ENCODE results near the gene TNFRSF11A.

The TNFRSF11A gene

GRCh38 chr18:62342884-62343283 lies 17.8 kb downstream of the TNFRSF11A start:
- ATAC-seq (replicated peaks) (no peak), DNase-seq (no peak)
- Mint-ChIP-seq H3K4me3 (no peak overlapping the region), H3K4me1 (peaks cover 21 to 22% of the 10 kb centered on the region in 2 donors), H3K36me3 (no peaks in the 10 kb centered on the region), H3K27ac (no peak overlapping the region), H3K27me3 (peaks cover 13 to 14% of the 10 kb centered on the region in 2 donors), H3K9me3 (no peaks in the 10 kb centered on the region)

DNA sequence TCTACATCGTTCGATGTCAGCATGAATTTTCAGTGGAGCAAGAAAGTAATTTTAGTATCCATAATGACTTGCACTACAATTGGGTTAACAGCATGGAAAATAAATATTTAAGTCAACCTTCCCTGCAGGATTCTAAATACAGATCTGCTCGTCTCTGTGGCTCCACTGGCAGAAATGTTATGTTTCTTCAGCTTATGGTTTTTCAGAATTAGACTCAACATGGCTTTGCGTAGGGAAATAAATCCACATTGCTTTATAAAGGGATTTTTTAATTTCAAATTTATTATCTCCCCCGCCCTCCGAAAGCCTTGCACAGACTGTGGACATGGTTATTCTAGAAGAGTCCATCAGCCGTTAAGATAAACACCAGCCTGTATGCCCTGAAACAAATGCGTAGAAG lies 18.2 kb downstream of the TNFRSF11A start:
- Mint-ChIP-seq H3K27me3 (peaks cover 13% of the 10 kb centered on the region in 2 donors), H3K4me3 (no peak overlapping the region), H3K36me3 (no peaks in the 10 kb centered on the region), H3K27ac (no peak overlapping the region), H3K9me3 (no peaks in the 10 kb centered on the region), H3K4me1 (peaks cover 21 to 22% of the 10 kb centered on the region in 2 donors)
- ATAC-seq (replicated peaks) (no peak), DNase-seq (no peak)

DNA sequence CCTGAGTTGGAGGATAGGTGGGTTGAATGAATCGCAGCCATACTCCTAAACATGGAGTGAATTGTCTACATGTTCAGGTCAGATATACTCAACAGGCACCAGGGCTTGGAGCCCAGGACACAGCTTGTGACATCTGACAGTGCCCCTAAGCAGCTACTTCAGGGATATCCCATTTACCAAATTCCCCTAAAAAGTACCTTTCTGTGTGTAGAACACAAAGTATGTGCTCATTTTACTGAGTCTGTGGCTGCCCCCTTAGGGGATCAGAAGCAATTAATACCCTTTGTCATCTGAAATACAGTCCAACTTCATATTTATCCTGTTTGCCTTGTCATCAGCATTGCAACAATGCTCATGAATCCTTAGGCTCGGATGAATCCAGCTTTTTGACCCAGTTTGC lies 20.8 kb downstream of the TNFRSF11A start:
- Mint-ChIP-seq H3K36me3 (no peaks in the 10 kb centered on the region), H3K27me3 (peaks cover 0 to 4% of the 10 kb centered on the region in 2 donors), H3K4me3 (no peak overlapping the region), H3K27ac (no peak overlapping the region), H3K9me3 (no peaks in the 10 kb centered on the region), H3K4me1 (peaks cover 12 to 15% of the 10 kb centered on the region in 2 donors)
- ATAC-seq (replicated peaks) (peak; percentile 68 to 95), DNase-seq (no peak)

- Mint-ChIP-seq H3K27ac (no peak overlapping the region), H3K27me3 (peaks cover 0 to under 1% of the 10 kb centered on the region in 2 donors), H3K4me1 (peaks cover 12 to 15% of the 10 kb centered on the region in 2 donors), H3K9me3 (no peaks in the 10 kb centered on the region), H3K4me3 (no peak overlapping the region), H3K36me3 (no peaks in the 10 kb centered on the region)
- ATAC-seq (replicated peaks), result peak in 1 of 2 donors; percentile 22
- no peak for DNase-seq
These were observed 21.4 kb downstream of the TNFRSF11A start for GRCh38 chr18:62346333-62347088.

GRCh38 chr18:62347089-62347506 lies 22.0 kb downstream of the TNFRSF11A start:
- Mint-ChIP-seq H3K4me1 (peaks cover 12 to 15% of the 10 kb centered on the region in 2 donors), H3K4me3 (no peak overlapping the region), H3K27ac (no peak overlapping the region), H3K36me3 (no peaks in the 10 kb centered on the region), H3K9me3 (no peaks in the 10 kb centered on the region), H3K27me3 (no peaks in the 10 kb centered on the region)
- DNase-seq (no peak), ATAC-seq (replicated peaks) (no peak)

GRCh38 chr18:62348474-62348873 lies 23.4 kb downstream of the TNFRSF11A start:
- no peak overlapping the region for H3K27ac Mint-ChIP-seq
- no peak overlapping the region for H3K4me3 Mint-ChIP-seq
- no peaks in the 10 kb centered on the region for H3K27me3 Mint-ChIP-seq
- no peaks in the 10 kb centered on the region for H3K9me3 Mint-ChIP-seq
- ATAC-seq (replicated peaks) (no peak), DNase-seq (no peak)
- H3K4me1 Mint-ChIP-seq, result peaks cover 12 to 15% of the 10 kb centered on the region in 2 donors
- no peaks in the 10 kb centered on the region for H3K36me3 Mint-ChIP-seq

DNA sequence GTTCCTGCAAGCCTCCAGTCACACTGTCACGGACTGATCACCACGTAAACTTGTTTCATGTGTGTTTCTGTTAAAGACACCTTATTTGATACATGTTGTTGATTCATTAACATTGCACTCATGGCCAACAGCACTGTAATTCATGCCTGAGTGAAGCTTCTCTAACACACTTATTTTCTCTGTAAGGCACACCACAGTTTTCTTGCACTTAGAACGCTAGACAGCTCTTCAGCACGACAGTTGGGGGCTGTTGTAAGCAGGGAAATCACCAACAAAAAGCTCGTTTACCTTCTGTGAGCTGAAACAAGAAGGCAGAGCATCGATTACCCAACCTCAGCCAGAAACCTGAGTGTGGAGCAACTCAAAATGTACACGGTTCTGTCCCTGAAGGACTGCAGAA lies 28.1 kb downstream of the TNFRSF11A start:
- Mint-ChIP-seq H3K4me3 (no peak overlapping the region), H3K9me3 (no peaks in the 10 kb centered on the region), H3K27ac (no peak overlapping the region), H3K27me3 (no peaks in the 10 kb centered on the region), H3K4me1 (peaks cover 2 to 9% of the 10 kb centered on the region in 2 donors), H3K36me3 (peaks cover 2 to 8% of the 10 kb centered on the region in 2 donors)
- DNase-seq, result no peak
- no peak for ATAC-seq (replicated peaks)

GRCh38 chr18:62354151-62354550 lies 29.0 kb downstream of the TNFRSF11A start:
- Mint-ChIP-seq H3K27ac (no peak overlapping the region), H3K4me1 (peaks cover 2 to 9% of the 10 kb centered on the region in 2 donors), H3K27me3 (no peaks in the 10 kb centered on the region), H3K36me3 (peaks cover 2 to 8% of the 10 kb centered on the region in 2 donors), H3K9me3 (no peaks in the 10 kb centered on the region), H3K4me3 (no peak overlapping the region)
- no peak for ATAC-seq (replicated peaks)
- DNase-seq, result no peak

DNA sequence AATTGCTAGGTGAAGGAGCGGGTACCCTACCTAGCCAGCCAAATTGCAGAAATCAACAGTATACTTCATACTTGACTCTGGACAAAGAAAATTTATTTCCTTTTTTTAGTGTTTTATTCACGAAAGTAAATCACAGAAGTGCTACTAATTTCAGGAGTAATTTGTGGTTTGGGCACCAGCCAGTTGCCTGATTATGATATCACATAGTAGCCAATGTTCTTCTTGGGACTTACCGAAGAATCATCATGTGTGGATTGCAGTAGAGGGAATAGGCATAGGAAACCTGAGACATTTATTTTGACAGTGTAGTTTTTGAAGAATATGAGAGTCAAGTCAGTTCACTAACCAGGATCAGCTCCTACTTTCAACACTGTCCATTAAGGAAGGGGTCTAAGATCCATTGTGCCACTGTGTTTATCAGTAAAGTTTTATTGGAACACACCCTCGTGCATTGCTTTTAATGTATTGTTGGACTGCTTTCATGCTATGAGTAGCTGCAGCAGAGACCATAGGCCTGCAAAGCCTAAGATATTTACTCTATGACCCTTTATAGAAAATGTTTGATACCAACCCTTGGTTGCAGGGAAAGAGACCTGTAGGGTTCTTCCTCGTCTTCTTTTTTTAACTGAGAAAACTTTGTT lies 32.1 kb downstream of the TNFRSF11A start:
- Mint-ChIP-seq H3K4me3 (no peak overlapping the region), H3K36me3 (peaks cover 2 to 8% of the 10 kb centered on the region in 2 donors), H3K9me3 (no peaks in the 10 kb centered on the region), H3K4me1 (peaks cover 2 to 9% of the 10 kb centered on the region in 2 donors), H3K27me3 (no peaks in the 10 kb centered on the region), H3K27ac (no peak overlapping the region)
- DNase-seq, result peak; percentile 5
- peak; percentile 54 to 94 for ATAC-seq (replicated peaks)

DNA sequence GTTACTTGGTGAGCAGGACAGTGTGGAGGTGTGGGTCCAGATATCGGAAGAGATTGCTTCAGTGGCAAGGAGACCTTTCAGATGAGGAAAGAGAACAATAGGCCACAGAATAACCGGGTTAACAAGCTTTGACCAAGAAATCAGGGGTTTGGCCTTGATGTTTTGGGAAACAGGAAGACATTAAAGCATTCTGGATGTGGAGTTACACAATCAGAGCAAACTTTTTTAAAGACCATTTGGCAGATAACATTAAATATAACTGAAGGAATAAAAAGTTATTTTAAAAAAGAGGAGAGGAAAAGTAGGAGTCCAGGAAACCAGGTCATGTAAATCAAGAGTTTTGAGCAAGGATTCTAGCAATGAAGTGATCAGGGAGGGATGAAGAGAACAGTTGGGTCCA lies 35.7 kb downstream of the TNFRSF11A start:
- DNase-seq (no peak), ATAC-seq (replicated peaks) (no peak)
- Mint-ChIP-seq H3K4me1 (peaks cover 4 to 9% of the 10 kb centered on the region in 2 donors), H3K4me3 (no peak overlapping the region), H3K36me3 (peaks cover 0 to 8% of the 10 kb centered on the region in 2 donors), H3K9me3 (no peaks in the 10 kb centered on the region), H3K27me3 (no peaks in the 10 kb centered on the region), H3K27ac (no peak overlapping the region)

DNA sequence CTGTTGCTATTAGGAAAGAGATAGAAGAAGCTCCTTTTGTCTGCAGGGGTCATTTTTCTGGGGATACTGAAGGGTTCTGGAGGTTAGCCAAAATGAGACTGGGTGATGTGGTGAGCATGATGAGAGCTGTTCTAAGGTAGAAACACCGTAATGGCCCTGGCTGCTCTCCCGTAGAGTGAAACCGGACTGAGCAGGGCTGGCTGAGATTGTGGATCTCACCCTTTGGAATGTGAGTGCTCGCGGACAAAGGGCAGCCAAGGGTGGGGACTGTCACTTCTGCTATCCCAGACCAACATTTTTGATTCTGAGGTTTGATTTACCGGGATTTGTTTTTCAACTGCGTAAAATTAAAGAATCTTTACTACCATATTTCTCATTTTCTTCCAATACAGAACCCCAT lies 36.2 kb downstream of the TNFRSF11A start:
- DNase-seq (no peak), ATAC-seq (replicated peaks) (no peak)
- peaks cover 0 to 12% of the 10 kb centered on the region in 2 donors for H3K36me3 Mint-ChIP-seq

GRCh38 chr18:62364558-62364957 lies 39.4 kb downstream of the TNFRSF11A start:
- no peak overlapping the region for H3K27ac Mint-ChIP-seq
- H3K4me3 Mint-ChIP-seq, result no peak overlapping the region
- H3K9me3 Mint-ChIP-seq, result no peaks in the 10 kb centered on the region
- H3K4me1 Mint-ChIP-seq, result peaks cover 4 to 7% of the 10 kb centered on the region in 2 donors
- peaks cover 2 to 16% of the 10 kb centered on the region in 2 donors for H3K36me3 Mint-ChIP-seq
- DNase-seq (no peak), ATAC-seq (replicated peaks) (no peak)
- no peaks in the 10 kb centered on the region for H3K27me3 Mint-ChIP-seq

More for the DNA sequence above, 36.2 kb downstream of the TNFRSF11A start:
- no peak overlapping the region for H3K27ac Mint-ChIP-seq
- no peaks in the 10 kb centered on the region for H3K9me3 Mint-ChIP-seq
- H3K27me3 Mint-ChIP-seq, result no peaks in the 10 kb centered on the region
- peaks cover 4 to 9% of the 10 kb centered on the region in 2 donors for H3K4me1 Mint-ChIP-seq
- H3K4me3 Mint-ChIP-seq, result no peak overlapping the region

GRCh38 chr18:62365420-62365819 lies 40.3 kb downstream of the TNFRSF11A start:
- no peak overlapping the region for H3K4me3 Mint-ChIP-seq
- H3K4me1 Mint-ChIP-seq, result peaks cover 5 to 7% of the 10 kb centered on the region in 2 donors
- H3K27ac Mint-ChIP-seq, result no peak overlapping the region
- H3K36me3 Mint-ChIP-seq, result peaks cover 2 to 16% of the 10 kb centered on the region in 2 donors
- peak; percentile 23 to 66 for ATAC-seq (replicated peaks)
- no peak for DNase-seq
- H3K9me3 Mint-ChIP-seq, result no peaks in the 10 kb centered on the region
- no peaks in the 10 kb centered on the region for H3K27me3 Mint-ChIP-seq

GRCh38 chr18:62366992-62367391 lies 41.9 kb downstream of the TNFRSF11A start:
- Mint-ChIP-seq H3K27me3 (no peaks in the 10 kb centered on the region), H3K4me1 (peaks cover 7 to 11% of the 10 kb centered on the region in 2 donors), H3K4me3 (no peak overlapping the region), H3K27ac (no peak overlapping the region), H3K9me3 (no peaks in the 10 kb centered on the region), H3K36me3 (peaks cover 2 to 16% of the 10 kb centered on the region in 2 donors)
- DNase-seq, result no peak
- no peak for ATAC-seq (replicated peaks)

GRCh38 chr18:62368100-62368499 lies 43.0 kb downstream of the TNFRSF11A start:
- DNase-seq, result no peak
- no peak overlapping the region for H3K4me3 Mint-ChIP-seq

More at GRCh38 chr18:62368100-62368499, 43.0 kb downstream of the TNFRSF11A start:
- H3K36me3 Mint-ChIP-seq, result peaks cover 2 to 14% of the 10 kb centered on the region in 2 donors
- no peak overlapping the region for H3K27ac Mint-ChIP-seq
- no peaks in the 10 kb centered on the region for H3K27me3 Mint-ChIP-seq
- no peaks in the 10 kb centered on the region for H3K9me3 Mint-ChIP-seq
- H3K4me1 Mint-ChIP-seq, result peaks cover 7 to 14% of the 10 kb centered on the region in 2 donors
- peak; percentile 53 to 75 for ATAC-seq (replicated peaks)
